Measurements from ENCODE around the gene PAX2. TPM values are rescaled to one million over a fixed set of nuclear protein-coding genes. Genes with fewer than 3 reads are reported as not detected.

Gene PAX2
- total and polyA plus RNA-seq, 2 of the 8 experiments (the other 6 are each of a cell fraction or from before 2014, with no cell fraction given): 0.02 TPM; not detected in 1

DNA sequence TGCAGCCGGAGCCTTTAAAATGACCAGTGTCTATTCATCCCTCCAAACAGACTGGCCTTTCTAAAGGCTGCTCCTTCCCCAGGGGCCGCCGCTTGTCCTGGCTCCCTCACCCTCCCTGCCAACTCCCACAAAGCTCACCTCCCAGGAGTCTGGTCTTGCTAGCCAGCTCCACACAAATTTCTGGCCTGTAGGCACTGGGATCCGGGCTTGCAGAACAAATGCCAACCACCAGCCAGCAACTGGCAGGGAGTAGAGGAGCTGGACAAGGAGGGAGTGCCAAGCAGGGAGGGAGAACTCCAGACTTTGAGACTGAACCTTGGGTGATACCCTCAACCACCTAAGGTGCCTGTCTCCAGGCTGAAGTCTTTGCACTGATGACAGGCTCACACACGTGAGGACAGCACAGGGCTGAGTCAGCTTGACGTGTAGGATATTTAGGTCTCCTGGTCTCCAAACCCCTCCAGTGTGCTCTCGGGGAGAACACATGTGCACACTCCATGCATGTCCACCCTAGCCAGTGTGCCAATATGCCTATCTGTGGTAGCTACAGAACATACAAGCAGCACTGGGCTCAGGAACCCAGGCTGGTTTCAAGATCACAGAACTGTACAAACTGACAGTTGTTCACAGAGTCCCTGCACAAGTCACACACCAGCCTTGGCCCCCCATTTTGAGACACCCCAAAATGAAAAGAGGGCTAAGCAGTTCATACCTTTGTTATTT is 6.0 kb downstream of the PAX2 start (continued):
- TF ChIP-seq BRCA1 (IDR thresholded peaks at IDR 0.05; ENCODE audit: low read depth, low read length) (no peak), SAP30 (IDR thresholded peaks at IDR 0.05; ENCODE audit: insufficient read depth, insufficient replicate concordance, low read length) (no peak), POU5F1 (IDR thresholded peaks at IDR 0.05; ENCODE audit: low read depth, low read length) (no peak), SIRT6 (IDR thresholded peaks at IDR 0.05; ENCODE audit: low read length) (no peak), PHF8 (conservative IDR thresholded peaks at IDR 0.05; ENCODE audit: low read depth, low read length) (no peak), SIN3A (conservative IDR thresholded peaks at IDR 0.05 in 1 of 2, IDR thresholded peaks at IDR 0.05 in 1 of 2; ENCODE audit: low read depth in 1 of 2, low read length in 2 of 2) (no peak), HDAC2 (IDR thresholded peaks at IDR 0.05; ENCODE audit: borderline replicate concordance in 1 of 2, low read depth in 2 of 2, low read length in 2 of 2) (no peak), KDM5A (IDR thresholded peaks at IDR 0.05; ENCODE audit: low read length) (no peak), CEBPB (IDR thresholded peaks at IDR 0.05; ENCODE audit: low read depth, low read length) (no peak), KDM4A (IDR thresholded peaks at IDR 0.05; ENCODE audit: low read depth, low read length, severe bottlenecking) (no peak), SP1 (IDR thresholded peaks at IDR 0.05; ENCODE audit: low read depth, low read length) (no peak)
- TF ChIP-seq, protein P1, sequence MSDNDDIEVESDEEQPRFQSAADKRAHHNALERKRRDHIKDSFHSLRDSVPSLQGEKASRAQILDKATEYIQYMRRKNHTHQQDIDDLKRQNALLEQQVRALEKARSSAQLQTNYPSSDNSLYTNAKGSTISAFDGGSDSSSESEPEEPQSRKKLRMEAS (IDR thresholded peaks at IDR 0.05): no peak

All from H1 (cell line).